22Rv1 (cell line): ENCODE data around the gene CACNA1C.

Experiments used
- H3K27ac ChIP-seq: fragments of 450-650 bp; 2 replicates; pipeline ENCODE4 v1.5.1; 2017
- CTCF ChIP-seq: fragments of 450-650 bp; IDR thresholded peaks from 2 replicates; pipeline ENCODE4 v1.5.1; 2017; ENCODE audit warnings: mild to moderate bottlenecking
- ZFX ChIP-seq: fragments of 450-650 bp; IDR thresholded peaks from 2 replicates; pipeline ENCODE4 v1.6.1; 2017; ENCODE audit warnings: antibody characterized with exemption, borderline replicate concordance

The CACNA1C gene

GRCh38 chr12:2354151-2354991 is 301.6 kb downstream of the CACNA1C start:
- no peak for TF ChIP-seq CTCF
- TF ChIP-seq ZFX, result no peak
- H3K27ac ChIP-seq, result no peak overlapping the region

GRCh38 chr12:2355198-2355597 is 302.4 kb downstream of the CACNA1C start:
- TF ChIP-seq CTCF (no peak), ZFX (no peak)
- H3K27ac ChIP-seq, result no peak overlapping the region

- TF ChIP-seq CTCF (no peak), ZFX (no peak)
- no peak overlapping the region for H3K27ac ChIP-seq
Measured at GRCh38 chr12:2355604-2356003, 302.8 kb downstream of the CACNA1C start.

DNA sequence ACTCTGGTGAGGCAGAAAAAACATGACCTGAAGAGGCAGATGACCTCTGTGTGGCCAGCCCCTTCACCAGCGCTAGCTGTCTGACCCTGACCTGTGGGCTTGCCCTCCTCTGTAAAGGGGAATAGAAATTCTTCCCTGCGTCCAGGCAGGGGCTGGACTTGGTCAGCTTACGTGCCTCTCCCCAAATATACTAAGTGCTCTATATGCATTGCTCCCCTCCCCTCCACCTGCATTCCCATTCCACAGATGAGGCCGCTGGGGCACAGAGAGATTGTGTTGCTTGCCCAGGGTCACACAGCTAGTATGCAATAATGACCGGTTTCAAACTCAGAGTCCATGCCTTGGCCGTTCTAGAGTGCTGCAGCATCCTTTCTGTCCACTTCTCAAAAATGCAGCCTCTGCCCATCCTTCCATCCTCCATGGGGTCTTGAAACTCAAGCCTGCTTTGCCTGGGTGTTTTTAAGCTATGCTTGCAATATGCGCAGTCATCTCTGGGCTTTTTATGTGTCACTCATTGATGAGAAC is 303.9 kb downstream of the CACNA1C start:
- no peak overlapping the region for H3K27ac ChIP-seq
- no peak for TF ChIP-seq ZFX
- no peak for TF ChIP-seq CTCF

- TF ChIP-seq ZFX, result no peak
Measured at GRCh38 chr12:2358986-2359658, 306.3 kb downstream of the CACNA1C start.

DNA sequence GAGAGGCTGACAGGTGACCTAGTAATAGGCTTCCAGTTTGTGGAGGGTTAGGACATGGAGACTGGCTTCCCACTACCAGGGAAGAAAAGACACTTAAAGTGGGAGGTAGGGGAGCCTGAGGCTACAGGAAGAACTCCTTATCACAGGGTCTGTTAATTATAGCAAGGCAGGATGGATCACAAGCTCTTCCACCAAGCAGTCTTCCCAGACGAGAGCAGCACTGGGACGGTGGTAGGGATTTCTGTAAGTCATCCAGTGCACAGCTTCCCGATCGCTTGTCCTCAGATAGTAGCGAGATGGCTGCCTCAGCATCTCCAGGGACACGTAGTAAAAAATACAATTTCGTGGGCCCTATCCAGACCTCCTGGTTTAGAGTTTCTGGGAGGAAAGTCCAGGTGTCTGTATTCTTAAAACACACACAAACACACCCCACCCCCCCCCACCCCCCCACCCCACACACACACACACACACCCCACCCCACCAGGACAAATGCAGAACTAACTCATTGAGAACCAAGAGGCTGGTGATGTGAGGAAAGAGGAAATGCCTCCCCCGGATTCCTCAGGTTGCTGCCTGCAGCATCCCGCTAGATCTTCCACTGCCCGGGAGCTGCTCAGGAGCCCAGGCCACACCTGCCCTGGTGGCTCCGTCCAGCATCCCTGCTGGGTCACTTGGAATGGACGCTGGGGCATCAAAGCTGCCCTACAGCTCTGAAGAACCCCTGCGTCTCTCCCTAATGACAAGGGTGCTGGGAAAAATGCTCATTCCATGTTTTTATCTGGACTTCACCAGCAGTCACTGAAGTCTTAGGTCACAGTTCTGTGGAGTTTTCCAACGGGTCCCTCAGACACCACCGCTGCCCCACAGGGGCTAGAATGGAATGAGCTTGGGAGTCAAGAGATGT is 307.2 kb downstream of the CACNA1C start:
- no peak for TF ChIP-seq ZFX
- TF ChIP-seq CTCF, result no peak
- H3K27ac ChIP-seq, result no peak overlapping the region

More at GRCh38 chr12:2358986-2359658, 306.3 kb downstream of the CACNA1C start:
- no peak overlapping the region for H3K27ac ChIP-seq

DNA sequence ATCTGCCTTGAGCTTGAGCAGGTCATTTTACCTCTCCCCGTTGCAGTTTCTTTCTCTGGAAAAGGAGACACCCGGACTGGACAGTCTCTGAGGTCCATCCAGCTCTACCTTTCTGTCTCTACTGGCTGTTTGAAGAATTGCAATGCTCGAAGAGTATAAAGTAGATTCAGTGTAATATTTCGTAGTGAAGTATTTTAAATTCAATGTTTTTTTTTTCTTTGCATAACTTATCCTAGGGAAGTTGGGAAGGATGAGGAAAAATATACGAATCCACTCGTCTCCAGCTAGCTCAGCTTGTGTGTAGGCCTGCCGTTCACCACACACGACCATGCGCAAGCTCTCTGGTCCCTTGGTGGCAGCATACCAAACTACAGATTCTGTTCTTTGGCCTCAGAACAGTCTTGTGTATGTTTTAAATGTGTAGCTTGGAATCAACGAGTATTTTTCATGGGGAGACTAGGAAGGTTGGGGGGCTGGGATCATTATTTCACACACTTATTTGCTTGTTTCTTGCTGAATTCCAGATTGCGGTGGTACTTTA is 307.9 kb downstream of the CACNA1C start:
- peak; percentile 48 for TF ChIP-seq CTCF
- TF ChIP-seq ZFX, result no peak
- no peak overlapping the region for H3K27ac ChIP-seq
